ENCODE results near the gene FOXD4L3.
"Not testable (repeated sequence)": the region's sequence is repeated elsewhere in the genome, so short reads cannot be mapped to it uniquely, and the experiment has no call there.

FOXD4L3 gene

DNA sequence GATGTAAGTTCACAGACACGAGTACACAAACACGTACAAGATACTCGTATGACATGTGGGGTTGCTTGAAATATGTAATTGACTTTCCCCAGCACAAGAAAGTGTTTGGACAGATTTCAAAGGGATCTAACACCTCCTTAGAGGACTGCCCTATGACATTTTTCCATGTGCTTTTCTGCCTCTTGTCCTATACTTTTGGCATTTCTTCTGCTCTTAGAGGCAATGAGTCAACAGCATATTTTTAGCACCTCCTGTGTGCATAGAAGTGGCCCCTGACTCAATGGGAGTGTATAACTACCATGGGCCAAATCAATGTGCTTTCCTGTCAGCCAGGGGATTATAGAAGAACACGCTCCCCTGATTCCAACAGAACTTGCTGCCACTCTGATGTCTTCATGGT, 49.0 kb downstream of the FOXD4L3 start:
- DNase-seq (ENCODE audit: low spot score) = not testable (repeated sequence)
